Trophoblast cell (in vitro differentiated cells and primary cell): ENCODE results near the gene CACNA1D.
A peak's percentile ranks its signal among the peaks of the same experiment; 100 is the strongest.

ENCODE experiments used
- DNase-seq, 2 donors: peaks; one replicate each; pipeline ENCODE4 v3.0.0-alpha.2; 2016
- H2AFZ ChIP-seq: 2 replicates; pipeline ENCODE4 v1.6.1; 2013; ENCODE audit warnings: low read length, moderate library complexity, mild to moderate bottlenecking; ENCODE audit not compliant: insufficient read depth, poor library complexity
- H2AK5ac ChIP-seq: 2 replicates; pipeline ENCODE4 v1.6.1; 2013; ENCODE audit warnings: mild to moderate bottlenecking, low read length
- H2BK120ac ChIP-seq: 2 replicates; pipeline ENCODE4 v1.6.1; 2013; ENCODE audit warnings: low read length, mild to moderate bottlenecking, moderate library complexity; ENCODE audit not compliant: insufficient read depth, poor library complexity
- H2BK12ac ChIP-seq: 2 replicates; pipeline ENCODE4 v1.6.1; 2013; ENCODE audit warnings: mild to moderate bottlenecking, low read length, moderate library complexity
- H2BK5ac ChIP-seq: 2 replicates; pipeline ENCODE4 v1.6.1; 2013; ENCODE audit warnings: low read length, low read depth, moderate library complexity, mild to moderate bottlenecking; ENCODE audit not compliant: poor library complexity
- H3K14ac ChIP-seq: 2 replicates; pipeline ENCODE4 v1.6.1; 2013; ENCODE audit warnings: mild to moderate bottlenecking, low read length
- H3K18ac ChIP-seq: 2 replicates; pipeline ENCODE4 v1.6.1; 2013; ENCODE audit warnings: mild to moderate bottlenecking, low read length
- H3K23ac ChIP-seq: 2 replicates; pipeline ENCODE4 v1.6.1; 2013; ENCODE audit warnings: low read length
- H3K27ac ChIP-seq: 2 replicates; pipeline ENCODE4 v1.5.1; 2013; ENCODE audit warnings: low read depth, mild to moderate bottlenecking, inconsistent platforms, low read length, moderate library complexity
- H3K27me3 ChIP-seq: 2 replicates; pipeline ENCODE4 v1.6.1; 2013; ENCODE audit warnings: inconsistent platforms, mild to moderate bottlenecking, low read length, moderate library complexity; ENCODE audit not compliant: insufficient read depth
- H3K36me3 ChIP-seq, 2 experiments: 1 replicate in 1 of 2; 2 replicates in 1 of 2; pipeline ENCODE4 v1.6.1; 2013; ENCODE audit warnings: low read length in 2 of 2, mild to moderate bottlenecking in 2 of 2, moderate library complexity in 1 of 2; ENCODE audit not compliant: insufficient read depth in 2 of 2, control insufficient read depth in 1 of 2
- H3K4ac ChIP-seq: 2 replicates; pipeline ENCODE4 v1.6.1; 2013; ENCODE audit warnings: low read depth, mild to moderate bottlenecking, low read length, moderate library complexity
- H3K4me1 ChIP-seq, 2 experiments: 1 replicate in 1 of 2; 2 replicates in 1 of 2; pipeline ENCODE4 v1.6.1; 2013; ENCODE audit warnings: low read length in 2 of 2, mild to moderate bottlenecking in 2 of 2, moderate library complexity in 1 of 2; ENCODE audit not compliant: insufficient read depth in 2 of 2, control insufficient read depth in 1 of 2
- H3K4me2 ChIP-seq: 2 replicates; pipeline ENCODE4 v1.6.1; 2013; ENCODE audit warnings: inconsistent platforms, mild to moderate bottlenecking, low read length, moderate library complexity
- H3K4me3 ChIP-seq: 2 replicates; pipeline ENCODE4 v1.5.1; 2013; ENCODE audit warnings: mild to moderate bottlenecking, low read depth, low read length, inconsistent platforms
- H3K79me1 ChIP-seq: one replicate; pipeline ENCODE4 v1.6.1; 2013; ENCODE audit warnings: low read length
- H3K79me2 ChIP-seq: 2 replicates; pipeline ENCODE4 v1.6.1; 2013; ENCODE audit warnings: low read length, mild to moderate bottlenecking; ENCODE audit not compliant: control insufficient read depth, insufficient read depth, poor library complexity
- H3K9ac ChIP-seq: 2 replicates; pipeline ENCODE4 v1.6.1; 2013; ENCODE audit warnings: mild to moderate bottlenecking, low read length
- H3K9me3 ChIP-seq: 2 replicates; pipeline ENCODE4 v1.6.1; 2013; ENCODE audit warnings: low read depth, mild to moderate bottlenecking, control low read depth, inconsistent platforms, low read length; ENCODE audit not compliant: insufficient read depth
- H4K12ac ChIP-seq: 2 replicates; pipeline ENCODE4 v1.6.1; 2013; ENCODE audit warnings: low read depth, mild to moderate bottlenecking, low read length, moderate library complexity
- H4K8ac ChIP-seq: 2 replicates; pipeline ENCODE4 v1.6.1; 2013; ENCODE audit warnings: low read depth, mild to moderate bottlenecking, low read length, moderate library complexity
- H4K91ac ChIP-seq: one replicate; pipeline ENCODE4 v1.6.1; 2013; ENCODE audit warnings: low read depth, mild to moderate bottlenecking, low read length, moderate library complexity
- WGBS: extraction: QIAGEN DNeasy Blood & Tissue Kit; methylation state at CpG from one replicate; pipeline ENCODE4 v1.1.7; 2013; ENCODE audit warnings: missing lambda C conversion rate; ENCODE audit not compliant: insufficient read length, insufficient coverage; ENCODE audit errors: extremely low coverage; 5-methylcytosine and 5-hydroxymethylcytosine counted together

The CACNA1D gene

GRCh38 chr3:53820084-53820483 is 325.7 kb downstream of the CACNA1D start:
- no peak overlapping the region for H2BK120ac ChIP-seq
- H3K18ac ChIP-seq: no peak overlapping the region
- no peaks in the 10 kb centered on the region for H3K9me3 ChIP-seq
- no peaks in the 10 kb centered on the region for H3K36me3 ChIP-seq
- H3K79me1 ChIP-seq: no peaks in the 10 kb centered on the region
- H2AFZ ChIP-seq: no peak overlapping the region
- H4K91ac ChIP-seq: no peak overlapping the region
- H3K14ac ChIP-seq: no peak overlapping the region
- no peak overlapping the region for H2BK12ac ChIP-seq
- H3K9ac ChIP-seq: no peak overlapping the region
- no CpG with 5 or more reads among the region's 5 CpGs for WGBS
- H3K4me1 ChIP-seq: no peaks in the 10 kb centered on the region
- DNase-seq: no peak
- H3K79me2 ChIP-seq: no peaks in the 10 kb centered on the region
- no peak overlapping the region for H2BK5ac ChIP-seq
- no peak overlapping the region for H3K4ac ChIP-seq
- no peak overlapping the region for H4K12ac ChIP-seq
- no peak overlapping the region for H3K4me2 ChIP-seq
- H3K4me3 ChIP-seq: no peak overlapping the region
- H2AK5ac ChIP-seq: no peak overlapping the region
- no peak overlapping the region for H4K8ac ChIP-seq
- H3K23ac ChIP-seq: no peak overlapping the region
- no peaks in the 10 kb centered on the region for H3K27me3 ChIP-seq
- no peak overlapping the region for H3K27ac ChIP-seq

- Histone ChIP-seq H3K23ac (no peak overlapping the region), H4K12ac (no peak overlapping the region), H3K79me1 (no peaks in the 10 kb centered on the region), H3K79me2 (no peaks in the 10 kb centered on the region), H2BK12ac (no peak overlapping the region), H4K8ac (no peak overlapping the region), H3K9me3 (no peaks in the 10 kb centered on the region), H3K9ac (no peak overlapping the region), H3K18ac (no peak overlapping the region), H3K14ac (no peak overlapping the region), H3K27me3 (no peaks in the 10 kb centered on the region), H2AFZ (no peak overlapping the region), H3K4me2 (no peak overlapping the region), H3K27ac (no peak overlapping the region), H2BK5ac (no peak overlapping the region), H3K36me3 (no peaks in the 10 kb centered on the region), H4K91ac (no peak overlapping the region), H3K4ac (no peak overlapping the region), H2AK5ac (no peak overlapping the region), H2BK120ac (no peak overlapping the region), H3K4me1 (no peaks in the 10 kb centered on the region), H3K4me3 (no peak overlapping the region)
- no CpG with 5 or more reads among the region's 21 CpGs for WGBS
- DNase-seq: no peak
Measured at GRCh38 chr3:53820756-53821580, 326.6 kb downstream of the CACNA1D start.

- H3K27me3 ChIP-seq: no peaks in the 10 kb centered on the region
- H3K18ac ChIP-seq: no peak overlapping the region
- no peak overlapping the region for H2AK5ac ChIP-seq
- H2BK5ac ChIP-seq: no peak overlapping the region
- no CpG with 5 or more reads among the region's 5 CpGs for WGBS
- H3K14ac ChIP-seq: no peak overlapping the region
- H3K27ac ChIP-seq: no peak overlapping the region
- H3K4me3 ChIP-seq: no peak overlapping the region
- H3K4me1 ChIP-seq: no peaks in the 10 kb centered on the region
- H3K36me3 ChIP-seq: no peaks in the 10 kb centered on the region
- H3K9ac ChIP-seq: no peak overlapping the region
- H3K79me2 ChIP-seq: no peaks in the 10 kb centered on the region
- H2AFZ ChIP-seq: no peak overlapping the region
- H2BK12ac ChIP-seq: no peak overlapping the region
- peak; percentile 22 to 34 for DNase-seq
- H3K4me2 ChIP-seq: no peak overlapping the region
- no peak overlapping the region for H3K23ac ChIP-seq
- H3K4ac ChIP-seq: no peak overlapping the region
- H2BK120ac ChIP-seq: no peak overlapping the region
- no peaks in the 10 kb centered on the region for H3K79me1 ChIP-seq
- no peaks in the 10 kb centered on the region for H3K9me3 ChIP-seq
- H4K8ac ChIP-seq: no peak overlapping the region
- no peak overlapping the region for H4K12ac ChIP-seq
- no peak overlapping the region for H4K91ac ChIP-seq
Measured at GRCh38 chr3:53821631-53822121, 327.3 kb downstream of the CACNA1D start.

- H3K27ac ChIP-seq: no peak overlapping the region
- H3K4me2 ChIP-seq: no peak overlapping the region
- no peak overlapping the region for H4K8ac ChIP-seq
- H3K27me3 ChIP-seq: no peaks in the 10 kb centered on the region
- H3K18ac ChIP-seq: no peak overlapping the region
- no peak overlapping the region for H3K4me3 ChIP-seq
- no peak overlapping the region for H3K4ac ChIP-seq
- H3K23ac ChIP-seq: no peak overlapping the region
- H4K91ac ChIP-seq: no peak overlapping the region
- H4K12ac ChIP-seq: no peak overlapping the region
- no peak overlapping the region for H3K9ac ChIP-seq
- H2AK5ac ChIP-seq: no peak overlapping the region
- H2BK5ac ChIP-seq: no peak overlapping the region
- H3K9me3 ChIP-seq: no peaks in the 10 kb centered on the region
- no peak overlapping the region for H2AFZ ChIP-seq
- no peaks in the 10 kb centered on the region for H3K79me1 ChIP-seq
- H3K14ac ChIP-seq: no peak overlapping the region
- no peak overlapping the region for H2BK120ac ChIP-seq
- WGBS: no CpG with 5 or more reads among the region's 14 CpGs
- no peak overlapping the region for H2BK12ac ChIP-seq
- no peaks in the 10 kb centered on the region for H3K36me3 ChIP-seq
- H3K4me1 ChIP-seq: no peaks in the 10 kb centered on the region
- DNase-seq: no peak
- no peaks in the 10 kb centered on the region for H3K79me2 ChIP-seq
Measured at GRCh38 chr3:53822331-53822741, 327.9 kb downstream of the CACNA1D start.
